Panc1 (cell line): ENCODE results near the gene TMEM100. TPM values are rescaled to one million over a fixed set of nuclear protein-coding genes. Genes with fewer than 3 reads are reported as not detected.

Experiments
- ATAC-seq: fragments of 200-7000 bp; cut with Tn5 transposase; 2 replicates; pipeline ENCODE4 v1.9.1; 2020; ENCODE audit warnings: mild to moderate bottlenecking, moderate library complexity
- BruUV-seq: library from RNA; stranded (reverse); fragments of 400-500 nt; replicated peaks from 2 replicates; lab custom pipeline; 2021; lab: Mats Ljungman, UMichigan
- CTCF ChIA-PET: fragments of 300-600 bp; sonication (Branson Sonifier 250); formaldehyde crosslinking; loops from one replicate; lab custom pipeline; 2022; ENCODE audit warnings: antibody characterized with exemption; lab: Charles Lee
- POLR2A ChIA-PET: fragments of 300-600 bp; sonication (Branson Sonifier 250); formaldehyde crosslinking; loops from one replicate; lab custom pipeline; 2022; ENCODE audit warnings: antibody characterized with exemption; lab: Charles Lee
- DNase-seq: peaks from one replicate; pipeline ENCODE4 v3.0.0-alpha.2; 2010; ENCODE audit warnings: low read depth, low spot score
- H3K27ac ChIP-seq: 2 replicates; pipeline ENCODE4 v1.5.1; 2011; ENCODE audit warnings: mild to moderate bottlenecking, low read length, inconsistent platforms
- H3K27me3 ChIP-seq: fragments of 200-500 bp; sonication (Bioruptor generic); 2 replicates; pipeline ENCODE4 v1.6.0; 2014; ENCODE audit warnings: low read length, inconsistent platforms; ENCODE audit not compliant: control insufficient read depth, insufficient read depth
- H3K36me3 ChIP-seq: fragments of 200-500 bp; sonication (Bioruptor generic); 2 replicates; pipeline ENCODE4 v1.5.1; 2014; ENCODE audit warnings: inconsistent platforms, mild to moderate bottlenecking, low read length, moderate library complexity; ENCODE audit not compliant: control insufficient read depth, insufficient read depth
- H3K4me1 ChIP-seq: 2 replicates; pipeline ENCODE4 v1.5.1; 2011; ENCODE audit warnings: inconsistent platforms, mild to moderate bottlenecking, low read length, moderate library complexity; ENCODE audit not compliant: control insufficient read depth, insufficient read depth
- H3K4me3 ChIP-seq, 2 experiments: 2 replicates each; pipeline ENCODE4 v1.5.1; 2011 to 2012; ENCODE audit warnings: low read depth in 2 of 2, low read length in 2 of 2, mild to moderate bottlenecking in 2 of 2, inconsistent platforms in 1 of 2, moderate library complexity in 1 of 2
- H3K9me3 ChIP-seq: fragments of 200-500 bp; sonication (Bioruptor generic); 2 replicates; pipeline ENCODE4 v1.5.1; 2014; ENCODE audit warnings: low read depth, mild to moderate bottlenecking, inconsistent platforms, low read length, moderate library complexity; ENCODE audit not compliant: control insufficient read depth, insufficient read depth
- CTCF ChIP-seq: fragments of 450-650 bp; IDR thresholded peaks from 2 replicates; pipeline ENCODE4 v1.5.1; 2017; ENCODE audit warnings: mild to moderate bottlenecking
- POLR2AphosphoS5 ChIP-seq: IDR thresholded peaks from 2 replicates; pipeline ENCODE4 v1.6.1; 2012; ENCODE audit warnings: mild to moderate bottlenecking, low read depth, low read length, moderate library complexity
- REST ChIP-seq, 2 experiments: IDR thresholded peaks; 2 replicates each; pipeline ENCODE4 v1.6.1; 2011 to 2012; ENCODE audit warnings: low read depth in 2 of 2, control low read depth in 1 of 2, low read length in 1 of 2, mild to moderate bottlenecking in 1 of 2, moderate library complexity in 1 of 2; ENCODE audit not compliant: insufficient read depth in 1 of 2
- SIN3A ChIP-seq: IDR thresholded peaks from 2 replicates; pipeline ENCODE4 v1.6.1; 2012; ENCODE audit warnings: low read depth, mild to moderate bottlenecking, low read length, moderate library complexity, borderline replicate concordance; ENCODE audit not compliant: insufficient read depth
- TCF7L2 ChIP-seq: IDR thresholded peaks from 2 replicates; pipeline ENCODE4 v1.6.1; 2011; ENCODE audit warnings: mild to moderate bottlenecking, low read depth, low read length, inconsistent platforms
- in situ Hi-C: cut with HindIII; loops from 2 replicates; pipeline ENCODE4 v1.10.0; 2016; ENCODE audit warnings: low sequenced_read_pairs, low pct_unique_long_range_greater_than_20kb
- intact Hi-C: fragments of 100-400 bp; cut with micrococcal nuclease; formaldehyde crosslinking; loops from one replicate; pipeline ENCODE4 v1.10.0; 2022; ENCODE audit not compliant: unreplicated experiment
- total RNA-seq: library from RNA; stranded (reverse); gene quantifications from one replicate; pipeline ENCODE4 v1.2.1, GENCODE V29; 2021; ENCODE audit not compliant: unreplicated experiment

TMEM100 gene
- total RNA-seq, 1 experiment from 2014 or later, result 0.10 TPM

DNA sequence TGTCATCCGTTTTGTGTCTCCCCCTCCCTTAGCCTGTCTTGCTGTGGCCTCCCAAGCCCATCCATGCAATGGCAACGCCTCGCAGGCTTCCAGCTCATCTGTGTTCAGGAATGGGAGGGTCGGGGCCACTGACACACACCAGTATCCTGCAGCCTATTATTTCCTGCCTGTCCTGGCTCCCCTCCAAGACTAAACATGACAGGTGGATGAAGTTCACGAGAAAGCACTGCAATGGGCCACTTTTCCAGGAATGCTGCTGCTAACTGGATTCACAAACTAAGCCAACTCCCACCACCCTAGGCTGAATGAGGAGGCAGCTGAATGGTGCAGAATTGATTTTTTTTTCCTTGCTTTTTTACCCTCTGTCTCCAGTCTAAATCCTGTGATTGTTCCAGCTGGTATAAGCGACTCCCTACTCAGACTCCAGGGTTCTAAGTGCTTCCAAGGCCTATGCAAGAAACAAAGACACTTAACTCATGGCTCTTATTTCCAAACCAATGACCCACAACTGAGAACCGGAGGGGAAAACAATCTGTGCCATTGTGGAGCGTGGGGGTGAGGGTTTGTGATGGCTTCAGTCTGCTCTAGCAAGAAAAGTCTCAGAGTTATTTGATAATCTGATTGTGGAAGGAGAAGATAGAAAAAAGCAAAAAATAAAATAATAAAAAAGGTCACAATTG lies 23.3 kb downstream of the TMEM100 start:
- Histone ChIP-seq H3K27ac (no peak overlapping the region), H3K4me3 (no peak overlapping the region), H3K9me3 (no peaks in the 10 kb centered on the region), H3K36me3 (no peaks in the 10 kb centered on the region), H3K27me3 (no peaks in the 10 kb centered on the region), H3K4me1 (no peaks in the 10 kb centered on the region)
- no peak for DNase-seq
- intact Hi-C loops (no loop called here), in situ Hi-C loops (no loop called here)
- TF ChIP-seq CTCF (no peak), TCF7L2 (no peak), REST (IDR thresholded peaks at IDR 0.05; ENCODE audit: insufficient read depth in 1 of 2, low read depth in 2 of 2, low read length in 1 of 2) (no peak), SIN3A (no peak), POLR2AphosphoS5 (no peak)
- CTCF ChIA-PET, result no interaction called here
- POLR2A ChIA-PET, result no interaction called here
- ATAC-seq, result no peak
- no TSS peak for BruUV-seq

- no peaks in the 10 kb centered on the region; the same call in 1 of the 2 replicates for H3K27me3 ChIP-seq
- H3K4me1 ChIP-seq, result no peaks in the 10 kb centered on the region
- H3K4me3 ChIP-seq, result no peak overlapping the region
- no peak for DNase-seq
- H3K9me3 ChIP-seq, result no peaks in the 10 kb centered on the region
- TF ChIP-seq SIN3A, result no peak
- TF ChIP-seq REST (IDR thresholded peaks at IDR 0.05; ENCODE audit: insufficient read depth in 1 of 2, low read depth in 2 of 2, low read length in 1 of 2), result no peak
- no peak for TF ChIP-seq TCF7L2
- TF ChIP-seq CTCF, result no peak
- TF ChIP-seq POLR2AphosphoS5, result no peak
- no peaks in the 10 kb centered on the region for H3K36me3 ChIP-seq
- no peak overlapping the region for H3K27ac ChIP-seq
- no peak for ATAC-seq
- BruUV-seq, result no TSS peak
- intact Hi-C loops, result no loop called here
- POLR2A ChIA-PET, result no interaction called here
- CTCF ChIA-PET, result no interaction called here
- in situ Hi-C loops, result no loop called here
Observed at GRCh38 chr17:55694286-55694910, 28.3 kb downstream of the TMEM100 start.
